NCI-H82 treated with DMSO at 0.1 percent for 48 hours (cell line): ENCODE measurements around the gene GMDS.

Experiments used
- DNase-seq: peaks from one replicate; lab custom pipeline; 2025; ENCODE audit not compliant: unreplicated experiment; lab: John Stamatoyannopoulos, UW

The GMDS gene

GRCh38 chr6:1814279-1814678 lies 431.1 kb downstream of the GMDS start:
- no peak for DNase-seq

GRCh38 chr6:1812487-1812886 lies 432.9 kb downstream of the GMDS start:
- no peak for DNase-seq

GRCh38 chr6:1812034-1812433 lies 433.4 kb downstream of the GMDS start:
- no peak for DNase-seq

GRCh38 chr6:1810880-1811279 lies 434.5 kb downstream of the GMDS start:
- DNase-seq = no peak

GRCh38 chr6:1809291-1809988 lies 436.0 kb downstream of the GMDS start:
- no peak for DNase-seq

GRCh38 chr6:1806935-1807334 lies 438.5 kb downstream of the GMDS start:
- no peak for DNase-seq

- no peak for DNase-seq
Observed at GRCh38 chr6:1802491-1803395, 442.7 kb downstream of the GMDS start.

- no peak for DNase-seq
Observed at GRCh38 chr6:1801401-1801800, 444.0 kb downstream of the GMDS start.

GRCh38 chr6:1800845-1801244 lies 444.6 kb downstream of the GMDS start:
- no peak for DNase-seq

GRCh38 chr6:1798965-1799325 lies 446.5 kb downstream of the GMDS start:
- no peak for DNase-seq

- DNase-seq = no peak
Observed at GRCh38 chr6:1798303-1798964, 447.0 kb downstream of the GMDS start.

- no peak for DNase-seq
Observed at GRCh38 chr6:1797801-1798200, 447.6 kb downstream of the GMDS start.

GRCh38 chr6:1796706-1797529 lies 448.5 kb downstream of the GMDS start:
- no peak for DNase-seq

- no peak for DNase-seq
Observed at GRCh38 chr6:1795910-1796309, 449.5 kb downstream of the GMDS start.

- peak; percentile 32 for DNase-seq
Observed at GRCh38 chr6:1792989-1793388, 452.4 kb downstream of the GMDS start.

- DNase-seq = no peak
Observed at GRCh38 chr6:1790684-1791083, 454.7 kb downstream of the GMDS start.

- DNase-seq = no peak
Observed at GRCh38 chr6:1789092-1789491, 456.3 kb downstream of the GMDS start.

- DNase-seq = no peak
Observed at GRCh38 chr6:1787894-1788293, 457.5 kb downstream of the GMDS start.

- DNase-seq = no peak
Observed at GRCh38 chr6:1786455-1787453, 458.7 kb downstream of the GMDS start.

- no peak for DNase-seq
Observed at GRCh38 chr6:1784422-1784884, 461.0 kb downstream of the GMDS start.
